Breast epithelium (tissue), 3 donors: ENCODE results near the gene JPH4.

Experiments used
- CTCF ChIP-seq, 3 donors: fragments of 450-650 bp; IDR thresholded peaks; one replicate each; pipeline ENCODE4 v1.5.1; 2016 to 2017; ENCODE audit warnings: antibody characterized with exemption in 3 of 3, mild to moderate bottlenecking in 3 of 3, moderate library complexity in 3 of 3
- POLR2A ChIP-seq: fragments of 450-650 bp; IDR thresholded peaks from one replicate; pipeline ENCODE4 v1.6.1; 2016; ENCODE audit warnings: antibody characterized with exemption, mild to moderate bottlenecking, moderate library complexity

GRCh38 chr14:23530375-23531055, 48.1 kb downstream of the JPH4 start:
- TF ChIP-seq CTCF (IDR thresholded peaks at IDR 0.05) (no peak), POLR2A (no peak)
